NB4 (cell line): ENCODE measurements around the gene CITED1.

Experiments
- MYC ChIP-seq: IDR thresholded peaks from 2 replicates; pipeline ENCODE4 v1.6.1; 2011; ENCODE audit warnings: low read depth, low read length
- POLR2A ChIP-seq: IDR thresholded peaks from 2 replicates; pipeline ENCODE4 v1.6.1; 2011; ENCODE audit warnings: mild to moderate bottlenecking; ENCODE audit not compliant: insufficient read length; ENCODE audit errors: extremely low read depth
- TF ChIP-seq, protein P1 (sequence below): IDR thresholded peaks from one replicate; pipeline ENCODE4 v1.5.1; 2012; ENCODE audit warnings: low read depth, low read length
- TF ChIP-seq, protein P2 (sequence below): IDR thresholded peaks from 2 replicates; pipeline ENCODE4 v1.6.1; 2011; ENCODE audit warnings: low read depth, low read length

DNA sequence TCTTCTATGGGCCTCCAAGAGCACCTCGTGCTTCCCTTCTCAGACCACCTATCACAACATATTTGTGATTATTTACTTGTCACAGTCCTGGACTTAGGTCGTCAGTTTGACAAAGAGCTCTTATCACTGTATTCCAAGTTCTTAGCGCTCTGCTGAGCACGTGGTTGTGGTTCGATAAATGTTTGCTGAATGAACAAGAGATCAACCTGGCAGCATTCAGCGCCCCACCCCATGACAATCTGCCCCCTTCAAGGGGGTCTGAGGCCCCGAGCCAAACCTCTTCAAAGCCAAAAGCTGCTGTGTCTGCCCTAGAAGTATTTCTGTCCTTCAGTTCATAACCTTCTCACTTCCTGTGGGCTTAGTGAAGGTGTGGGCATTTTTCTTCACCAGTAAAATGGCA lies 43.6 kb downstream of the CITED1 start:
- TF ChIP-seq, protein P1, sequence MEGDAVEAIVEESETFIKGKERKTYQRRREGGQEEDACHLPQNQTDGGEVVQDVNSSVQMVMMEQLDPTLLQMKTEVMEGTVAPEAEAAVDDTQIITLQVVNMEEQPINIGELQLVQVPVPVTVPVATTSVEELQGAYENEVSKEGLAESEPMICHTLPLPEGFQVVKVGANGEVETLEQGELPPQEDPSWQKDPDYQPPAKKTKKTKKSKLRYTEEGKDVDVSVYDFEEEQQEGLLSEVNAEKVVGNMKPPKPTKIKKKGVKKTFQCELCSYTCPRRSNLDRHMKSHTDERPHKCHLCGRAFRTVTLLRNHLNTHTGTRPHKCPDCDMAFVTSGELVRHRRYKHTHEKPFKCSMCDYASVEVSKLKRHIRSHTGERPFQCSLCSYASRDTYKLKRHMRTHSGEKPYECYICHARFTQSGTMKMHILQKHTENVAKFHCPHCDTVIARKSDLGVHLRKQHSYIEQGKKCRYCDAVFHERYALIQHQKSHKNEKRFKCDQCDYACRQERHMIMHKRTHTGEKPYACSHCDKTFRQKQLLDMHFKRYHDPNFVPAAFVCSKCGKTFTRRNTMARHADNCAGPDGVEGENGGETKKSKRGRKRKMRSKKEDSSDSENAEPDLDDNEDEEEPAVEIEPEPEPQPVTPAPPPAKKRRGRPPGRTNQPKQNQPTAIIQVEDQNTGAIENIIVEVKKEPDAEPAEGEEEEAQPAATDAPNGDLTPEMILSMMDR = no peak
- TF ChIP-seq, protein P2, sequence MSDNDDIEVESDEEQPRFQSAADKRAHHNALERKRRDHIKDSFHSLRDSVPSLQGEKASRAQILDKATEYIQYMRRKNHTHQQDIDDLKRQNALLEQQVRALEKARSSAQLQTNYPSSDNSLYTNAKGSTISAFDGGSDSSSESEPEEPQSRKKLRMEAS = no peak
- no peak for TF ChIP-seq POLR2A
- TF ChIP-seq MYC = no peak
